Activated naive CD8-positive, alpha-beta T cell treated with anti-CD3 and anti-CD28 coated beads, Interleukin-2, amount 10 ng/mL, durations not matched to agents 7 days and 5 days (primary cell): ENCODE results near the gene GRK7. TPM values are rescaled to one million over a fixed set of nuclear protein-coding genes. Genes with fewer than 3 reads are reported as not detected.

ENCODE experiments used
- ATAC-seq: fragments of 150-1000 bp; cut with Tn5 transposase; one replicate; pipeline ENCODE4 v1.10.0; 2021; ENCODE audit warnings: low read depth, moderate library complexity
- POLR2A ChIA-PET: fragments of 350-600 bp; sonication (Branson Sonifier 250); formaldehyde crosslinking; loops from one replicate; lab custom pipeline; 2021; ENCODE audit warnings: antibody characterized with exemption; lab: Charles Lee
- DNase-seq: peaks from one replicate; pipeline ENCODE4 v3.0.0; 2021
- H3K27ac Mint-ChIP-seq: one replicate; pipeline ENCODE4 v1.8.0; 2022; ENCODE audit warnings: mild to moderate bottlenecking, mixed read lengths
- H3K27me3 Mint-ChIP-seq: one replicate; pipeline ENCODE4 v1.8.0; 2022; ENCODE audit warnings: mild to moderate bottlenecking, moderate library complexity, mixed read lengths
- H3K36me3 Mint-ChIP-seq: one replicate; pipeline ENCODE4 v1.8.0; 2021; ENCODE audit warnings: mild to moderate bottlenecking, mixed read lengths
- H3K4me1 Mint-ChIP-seq: one replicate; pipeline ENCODE4 v1.8.0; 2021; ENCODE audit warnings: mixed read lengths
- H3K4me3 Mint-ChIP-seq: one replicate; pipeline ENCODE4 v1.8.0; 2022; ENCODE audit warnings: mild to moderate bottlenecking, moderate library complexity, mixed read lengths
- H3K9me3 Mint-ChIP-seq: one replicate; pipeline ENCODE4 v1.8.0; 2021; ENCODE audit warnings: mixed read lengths
- total RNA-seq, 2 experiments: library from RNA; stranded (reverse); gene quantifications; one replicate each; pipeline ENCODE4 v1.2.3, GENCODE V29; 2021

Gene GRK7
- total RNA-seq, 2 experiments from 2014 or later: not detected

GRCh38 chr3:141804778-141805639 is 41.8 kb downstream of the GRK7 start:
- H3K4me3 Mint-ChIP-seq: no peak overlapping the region
- no peaks in the 10 kb centered on the region for H3K36me3 Mint-ChIP-seq
- DNase-seq: no peak
- POLR2A ChIA-PET: no interaction called here
- H3K4me1 Mint-ChIP-seq: no peaks in the 10 kb centered on the region
- peaks cover 6% of the 10 kb centered on the region for H3K27me3 Mint-ChIP-seq
- no peak overlapping the region for H3K27ac Mint-ChIP-seq
- H3K9me3 Mint-ChIP-seq: peaks cover 3% of the 10 kb centered on the region
- ATAC-seq: no peak

- no peak overlapping the region for H3K4me3 Mint-ChIP-seq
- H3K27me3 Mint-ChIP-seq: peaks cover 6% of the 10 kb centered on the region
- no peak for DNase-seq
- no peaks in the 10 kb centered on the region for H3K9me3 Mint-ChIP-seq
- POLR2A ChIA-PET: no interaction called here
- no peaks in the 10 kb centered on the region for H3K36me3 Mint-ChIP-seq
- no peak for ATAC-seq
- no peaks in the 10 kb centered on the region for H3K4me1 Mint-ChIP-seq
- H3K27ac Mint-ChIP-seq: no peak overlapping the region
Measured at GRCh38 chr3:141807277-141808033, 44.2 kb downstream of the GRK7 start.

DNA sequence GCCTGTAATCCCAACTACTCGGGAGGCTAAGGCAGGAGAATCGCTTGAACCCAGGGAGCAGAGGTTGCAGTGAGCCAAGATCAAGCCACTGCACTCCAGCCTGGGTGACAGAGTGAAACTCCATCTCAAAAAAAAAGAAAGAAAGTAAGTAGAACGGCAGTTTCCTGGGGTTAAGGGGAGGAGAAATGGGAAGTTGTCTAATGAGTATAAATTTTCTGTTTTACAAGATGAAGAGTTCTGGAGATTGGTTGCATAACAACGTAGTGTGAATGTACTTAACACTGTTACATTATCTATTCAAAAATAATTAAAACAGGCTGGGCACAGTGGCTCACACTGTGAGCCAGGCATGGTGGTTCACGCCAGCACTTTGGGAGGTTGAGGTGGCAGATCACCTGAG is 45.4 kb downstream of the GRK7 start:
- Mint-ChIP-seq H3K27me3 (peaks cover 2% of the 10 kb centered on the region), H3K27ac (no peak overlapping the region), H3K4me1 (no peaks in the 10 kb centered on the region), H3K9me3 (no peaks in the 10 kb centered on the region), H3K4me3 (no peak overlapping the region), H3K36me3 (no peaks in the 10 kb centered on the region)
- no peak for DNase-seq
- POLR2A ChIA-PET: no interaction called here
- ATAC-seq: no peak

DNA sequence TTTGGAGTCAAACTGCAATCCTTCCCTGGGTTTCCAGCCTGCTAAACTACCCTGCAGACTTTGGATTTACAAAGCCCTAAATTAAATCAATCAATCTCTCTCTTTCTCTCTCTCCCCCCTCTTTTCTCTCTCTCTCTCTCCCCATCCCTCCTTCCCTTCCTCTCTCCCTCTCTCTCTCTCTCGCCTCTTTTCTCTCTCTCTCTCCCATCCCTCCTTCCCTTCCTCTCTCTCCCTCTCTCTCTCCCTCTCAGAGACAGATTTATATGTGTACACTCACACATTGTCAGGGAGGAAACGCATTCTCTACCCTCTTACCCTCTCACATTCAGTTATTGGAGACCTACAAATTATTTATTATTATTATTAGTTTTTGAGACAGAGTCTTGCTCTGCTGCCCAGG is 47.0 kb downstream of the GRK7 start:
- H3K4me1 Mint-ChIP-seq: no peaks in the 10 kb centered on the region
- ATAC-seq (no peak), DNase-seq (no peak)
- peaks cover under 1% of the 10 kb centered on the region for H3K36me3 Mint-ChIP-seq
- no peak overlapping the region for H3K4me3 Mint-ChIP-seq
- H3K27ac Mint-ChIP-seq: no peak overlapping the region
- POLR2A ChIA-PET: no interaction called here
- peaks cover 5% of the 10 kb centered on the region for H3K27me3 Mint-ChIP-seq
- H3K9me3 Mint-ChIP-seq: peaks cover under 1% of the 10 kb centered on the region

- ATAC-seq (no peak), DNase-seq (no peak)
- peaks cover 2% of the 10 kb centered on the region for H3K9me3 Mint-ChIP-seq
- peaks cover 13% of the 10 kb centered on the region for H3K27me3 Mint-ChIP-seq
- POLR2A ChIA-PET: no interaction called here
- no peak overlapping the region for H3K27ac Mint-ChIP-seq
- peaks cover 1% of the 10 kb centered on the region for H3K36me3 Mint-ChIP-seq
- H3K4me1 Mint-ChIP-seq: no peaks in the 10 kb centered on the region
- no peak overlapping the region for H3K4me3 Mint-ChIP-seq
Measured at GRCh38 chr3:141811348-141811747, 48.1 kb downstream of the GRK7 start.

DNA sequence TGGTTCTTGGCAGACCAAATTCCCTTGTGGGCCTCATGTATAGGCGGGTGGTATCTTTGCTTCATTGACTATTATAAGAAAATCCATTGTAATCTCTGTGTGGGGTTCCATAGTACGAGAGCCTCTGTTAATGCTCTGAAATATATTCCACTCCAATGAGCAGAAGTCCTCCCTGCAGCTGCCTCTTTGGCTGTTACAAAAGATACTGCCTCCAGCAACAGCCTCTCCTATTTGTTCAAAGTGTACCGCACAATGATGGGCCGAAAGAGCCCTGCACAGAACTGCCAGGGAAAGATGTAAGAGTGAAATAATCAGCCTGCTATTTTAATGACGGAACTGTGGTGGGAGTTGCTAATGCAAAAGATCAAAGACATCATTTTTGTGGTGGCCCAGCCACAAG is 48.9 kb downstream of the GRK7 start:
- POLR2A ChIA-PET: no interaction called here
- ATAC-seq: no peak
- Mint-ChIP-seq H3K4me3 (no peak overlapping the region), H3K27me3 (peaks cover 15% of the 10 kb centered on the region), H3K27ac (no peak overlapping the region), H3K36me3 (peaks cover 1% of the 10 kb centered on the region), H3K4me1 (peaks cover 1% of the 10 kb centered on the region), H3K9me3 (peaks cover 2% of the 10 kb centered on the region)
- no peak for DNase-seq

- ATAC-seq: no peak
Measured at GRCh38 chr3:141812586-141812985, 49.4 kb downstream of the GRK7 start.

More at GRCh38 chr3:141812586-141812985, 49.4 kb downstream of the GRK7 start:
- no peak overlapping the region for H3K27ac Mint-ChIP-seq
- peaks cover 19% of the 10 kb centered on the region for H3K27me3 Mint-ChIP-seq
- POLR2A ChIA-PET: no interaction called here
- DNase-seq: no peak
- peaks cover 1% of the 10 kb centered on the region for H3K4me1 Mint-ChIP-seq
- H3K9me3 Mint-ChIP-seq: peaks cover 2% of the 10 kb centered on the region
- H3K4me3 Mint-ChIP-seq: no peak overlapping the region
- peaks cover 1% of the 10 kb centered on the region for H3K36me3 Mint-ChIP-seq

Other genes with a start within 250 kb of the GRK7 start
- gene RNF7, start 25.1 kb upstream of the GRK7 start, total RNA-seq: 10 to 100 TPM; 52.5 to 53.9 TPM
- gene ATP1B3, start 113.2 kb downstream of the GRK7 start, total RNA-seq: 10 to 100 TPM; 63.2 to 66.2 TPM